HTERT RPE-1 (cell line): ENCODE data around the gene ALDH1L2.
"Not testable (repeated sequence)": the region's sequence is repeated elsewhere in the genome, so short reads cannot be mapped to it uniquely, and the experiment has no call there.

Source experiments
- in situ Hi-C: fragments of 300-500 bp; cut with MboI; formaldehyde crosslinking; loops from 4 replicates; pipeline ENCODE4 v1.14.3; 2020; ENCODE audit warnings: low sequenced_read_pairs

The ALDH1L2 gene

GRCh38 chr12:104986022-104986941 is 98.0 kb downstream of the ALDH1L2 start, which contains the start of gene NOPCHAP1:
Gene NOPCHAP1, plus strand, starts transcription at chr12:104986316. Its CDS starts 37 bp downstream, at chr12:104986353.
- in situ Hi-C loops, result no loop called here

GRCh38 chr12:104985206-104985605 is 99.1 kb downstream of the ALDH1L2 start:
- in situ Hi-C loops, result no loop called here

- in situ Hi-C loops, result not testable (repeated sequence)
Measured at GRCh38 chr12:104977688-104978087, 106.6 kb downstream of the ALDH1L2 start.

- in situ Hi-C loops, result no loop called here
Measured at GRCh38 chr12:104976703-104977102, 107.6 kb downstream of the ALDH1L2 start.

- in situ Hi-C loops, result no loop called here
Measured at GRCh38 chr12:104975587-104976343, 108.5 kb downstream of the ALDH1L2 start.

GRCh38 chr12:104974626-104975290 is 109.5 kb downstream of the ALDH1L2 start:
- in situ Hi-C loops, result no loop called here

GRCh38 chr12:104973250-104973649 is 111.0 kb downstream of the ALDH1L2 start:
- in situ Hi-C loops, result no loop called here

- in situ Hi-C loops, result no loop called here
Measured at GRCh38 chr12:104971306-104971705, 113.0 kb downstream of the ALDH1L2 start.
